GM12875 (cell line): ENCODE data around the gene RBM27.
"Not testable (repeated sequence)": the region's sequence is repeated elsewhere in the genome, so short reads cannot be mapped to it uniquely, and the experiment has no call there.

Source experiments
- H3K4me3 ChIP-seq: one replicate; pipeline ENCODE4 v1.5.1; 2011; ENCODE audit warnings: low read depth, low read length, control low read depth
- CTCF ChIP-seq: IDR thresholded peaks from 2 replicates; pipeline ENCODE4 v1.5.1; 2011; ENCODE audit warnings: low read depth, mild to moderate bottlenecking, control low read depth, inconsistent platforms, low read length, moderate library complexity, borderline replicate concordance; ENCODE audit not compliant: insufficient read depth

Gene RBM27

DNA sequence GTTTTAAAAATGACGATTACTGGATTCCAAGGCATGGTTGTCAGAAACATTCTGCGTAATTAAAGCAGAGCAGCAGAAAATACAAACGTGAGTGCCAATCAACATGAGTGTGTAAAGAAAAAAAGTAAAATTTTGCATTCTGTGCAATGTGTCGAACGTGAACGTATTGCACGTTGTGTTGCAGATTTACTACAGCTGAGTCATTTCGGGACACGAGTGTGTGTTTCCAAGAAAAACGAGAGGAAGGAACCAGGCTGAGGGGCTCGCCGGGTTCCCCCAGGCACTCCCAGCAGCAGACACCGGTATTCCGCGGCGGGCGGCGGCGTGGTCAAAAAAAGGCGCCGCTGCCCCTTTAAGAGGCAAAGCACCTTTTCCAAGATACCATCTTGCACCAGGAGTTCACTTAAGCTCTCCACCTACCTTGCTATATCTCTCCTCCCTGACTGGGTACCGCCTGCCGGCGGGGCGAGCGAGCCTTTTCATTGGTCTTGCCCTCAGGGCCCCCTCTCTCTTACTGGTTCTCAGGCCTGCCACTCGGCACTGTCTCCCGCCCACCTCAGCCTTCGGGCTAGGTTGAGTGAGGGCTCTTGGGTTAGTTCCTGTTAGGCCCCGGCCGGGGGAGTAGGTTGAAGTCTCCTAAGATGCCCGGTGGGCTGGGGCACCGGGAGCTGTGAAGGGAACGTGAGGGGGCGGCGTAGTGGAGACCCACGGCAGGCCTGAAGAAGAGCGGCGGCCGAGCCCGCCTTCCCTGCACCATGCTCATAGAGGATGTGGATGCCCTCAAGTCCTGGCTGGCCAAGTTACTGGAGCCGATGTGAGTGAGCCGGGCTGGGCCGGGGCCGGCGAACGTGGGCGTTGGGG is at the start of gene RBM27:
TSS of gene RBM27 (plus strand) at position 595 of the 861 bp plus-strand sequence. CDS start at position 756, 161 bp downstream.
- peak within 1 kb of the TSS; percentile 81 for H3K4me3 ChIP-seq
- no peak for TF ChIP-seq CTCF

DNA sequence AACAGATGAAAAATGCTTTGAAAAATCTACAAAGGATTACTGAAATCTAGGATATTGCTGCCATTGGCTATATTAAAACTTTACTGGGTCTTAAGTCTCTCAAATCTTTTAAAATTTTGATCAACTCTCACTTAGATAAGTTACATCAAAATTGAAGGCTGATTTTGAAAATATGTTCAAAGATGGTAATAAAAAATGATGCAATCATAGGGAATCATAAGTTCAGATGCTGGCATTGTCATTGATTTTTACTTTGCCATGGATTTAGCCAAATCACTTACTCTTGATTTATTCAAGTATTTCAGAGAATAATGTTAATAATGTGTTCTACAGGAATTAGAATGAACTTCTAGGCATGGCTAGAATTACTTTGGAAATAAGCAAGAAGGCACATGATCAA is 45.1 kb upstream of the RBM27 start:
- H3K4me3 ChIP-seq: no peak overlapping the region
- TF ChIP-seq CTCF: no peak

DNA sequence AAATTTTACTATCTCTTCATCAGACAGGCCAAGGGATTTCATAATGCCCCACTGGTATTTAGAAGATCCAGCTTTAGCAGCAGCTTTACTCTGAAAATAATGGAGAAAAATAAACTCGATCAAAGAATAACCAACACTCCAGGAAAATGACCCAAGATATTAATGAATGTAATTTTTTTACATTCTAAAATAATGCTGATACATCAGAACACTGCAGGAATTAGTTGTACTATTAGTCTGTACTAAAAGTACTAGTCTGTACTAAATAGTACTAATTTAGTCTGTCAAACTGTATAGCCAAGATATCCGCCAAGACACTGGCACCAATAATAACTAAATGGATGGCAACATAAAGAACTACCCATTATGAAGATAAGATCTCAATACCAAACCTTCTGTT is 39.0 kb upstream of the RBM27 start:
- no peak for TF ChIP-seq CTCF
- H3K4me3 ChIP-seq: no peak overlapping the region

DNA sequence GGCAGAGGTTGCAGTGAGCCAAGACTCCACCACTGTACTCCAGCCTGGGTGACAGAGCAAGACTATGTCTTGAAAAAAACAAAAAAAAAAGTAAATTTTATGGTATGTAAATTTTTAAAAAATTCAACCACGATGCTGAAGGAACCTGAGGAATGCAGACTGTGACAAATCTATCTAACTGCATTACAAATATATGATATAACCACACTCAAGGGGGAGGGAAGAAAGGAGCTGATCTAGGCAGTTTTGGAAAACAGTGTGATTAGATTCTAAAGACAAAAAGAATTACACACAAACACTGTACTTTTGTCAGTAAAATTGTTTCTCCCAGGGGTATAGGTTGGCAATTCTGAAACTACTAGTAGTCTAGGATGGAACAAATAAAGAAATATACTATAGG is 37.9 kb upstream of the RBM27 start:
- no peak overlapping the region for H3K4me3 ChIP-seq
- no peak for TF ChIP-seq CTCF

DNA sequence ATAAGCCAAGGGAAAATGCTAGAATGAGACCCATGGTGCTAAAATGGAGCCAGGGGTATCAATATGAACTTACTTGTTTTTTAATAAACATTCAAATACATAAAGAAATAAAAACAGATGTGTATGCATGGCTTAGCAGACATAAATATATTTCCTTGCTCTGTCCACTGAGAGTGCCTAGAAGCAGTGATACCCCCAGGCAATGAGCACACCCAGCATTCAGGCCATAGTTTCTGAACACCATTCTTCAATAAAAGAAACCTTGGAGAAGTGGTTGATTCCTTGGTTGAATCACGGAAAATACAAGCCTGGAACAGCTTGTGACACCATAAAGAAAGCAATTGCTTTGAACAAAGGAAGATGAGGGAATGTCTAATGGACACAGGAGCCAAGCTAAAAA is 37.5 kb upstream of the RBM27 start:
- no peak overlapping the region for H3K4me3 ChIP-seq
- no peak for TF ChIP-seq CTCF

DNA sequence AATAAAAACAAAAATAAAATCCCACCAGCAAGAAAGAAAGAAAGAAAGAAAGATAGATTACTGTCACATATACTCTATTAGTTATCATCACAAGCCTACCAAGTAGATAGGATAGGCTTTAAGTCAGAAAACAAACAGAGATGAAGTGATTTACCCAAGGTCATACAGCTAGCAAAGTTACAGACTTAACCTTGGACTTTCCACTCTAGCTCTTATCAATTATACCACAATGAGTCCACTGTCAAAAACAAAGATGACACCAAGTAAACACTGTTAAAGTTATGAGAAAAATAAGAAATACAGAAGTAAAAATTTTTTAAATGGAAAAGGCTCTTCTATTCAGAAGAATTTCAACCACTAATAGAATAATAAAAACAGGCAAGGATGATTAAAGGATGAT is 34.3 kb upstream of the RBM27 start:
- no peak overlapping the region for H3K4me3 ChIP-seq
- no peak for TF ChIP-seq CTCF

DNA sequence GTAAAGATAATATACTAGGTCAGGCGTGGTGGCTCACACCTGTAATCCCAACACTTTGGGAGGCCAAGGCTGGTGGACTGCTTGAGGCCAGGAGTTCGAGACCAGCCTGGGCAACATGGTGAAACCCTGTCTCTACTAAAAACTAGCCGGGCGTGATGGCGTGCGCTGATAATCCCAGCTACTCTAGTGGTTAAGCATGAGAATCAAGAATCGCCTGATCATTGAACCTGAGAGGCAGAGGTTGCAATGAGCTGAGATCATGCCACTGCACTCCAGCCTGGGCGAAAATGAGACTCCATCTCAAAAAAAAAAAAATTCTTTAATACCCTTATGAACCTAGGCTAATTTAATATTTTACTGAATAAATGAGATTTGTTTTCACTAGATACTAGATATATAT is 30.4 kb upstream of the RBM27 start:
- not testable (repeated sequence) for H3K4me3 ChIP-seq
